GM12873 (cell line): Measurements from ENCODE around the gene PIM1.

Experiments used
- TF ChIP-seq, protein P1 (sequence below): IDR thresholded peaks from 2 replicates; pipeline ENCODE4 v1.5.1; 2012; ENCODE audit warnings: low read depth, mild to moderate bottlenecking, moderate library complexity, low read length, control low read depth; ENCODE audit not compliant: insufficient read depth; ENCODE audit errors: missing control alignments

Gene PIM1

DNA sequence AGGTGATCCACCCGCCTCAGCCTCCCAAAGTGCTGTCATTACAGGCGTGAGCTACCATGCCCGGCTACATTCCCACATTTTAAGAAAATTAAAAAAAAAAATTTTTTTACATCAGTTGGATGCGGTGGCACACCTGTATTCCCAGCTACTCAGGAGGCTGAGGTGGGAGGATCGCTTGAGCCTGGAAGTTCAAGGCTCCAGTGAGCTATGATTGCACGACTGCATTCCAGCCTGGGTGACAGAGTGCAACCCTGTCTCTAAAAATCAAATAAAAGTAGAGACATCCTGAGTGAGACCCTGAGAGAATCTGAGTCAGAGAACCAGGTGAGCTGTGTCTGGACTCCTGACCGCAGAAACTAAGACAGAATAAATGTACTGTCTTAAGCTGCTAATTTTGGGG lies 38.8 kb downstream of the PIM1 start:
- TF ChIP-seq, protein P1, sequence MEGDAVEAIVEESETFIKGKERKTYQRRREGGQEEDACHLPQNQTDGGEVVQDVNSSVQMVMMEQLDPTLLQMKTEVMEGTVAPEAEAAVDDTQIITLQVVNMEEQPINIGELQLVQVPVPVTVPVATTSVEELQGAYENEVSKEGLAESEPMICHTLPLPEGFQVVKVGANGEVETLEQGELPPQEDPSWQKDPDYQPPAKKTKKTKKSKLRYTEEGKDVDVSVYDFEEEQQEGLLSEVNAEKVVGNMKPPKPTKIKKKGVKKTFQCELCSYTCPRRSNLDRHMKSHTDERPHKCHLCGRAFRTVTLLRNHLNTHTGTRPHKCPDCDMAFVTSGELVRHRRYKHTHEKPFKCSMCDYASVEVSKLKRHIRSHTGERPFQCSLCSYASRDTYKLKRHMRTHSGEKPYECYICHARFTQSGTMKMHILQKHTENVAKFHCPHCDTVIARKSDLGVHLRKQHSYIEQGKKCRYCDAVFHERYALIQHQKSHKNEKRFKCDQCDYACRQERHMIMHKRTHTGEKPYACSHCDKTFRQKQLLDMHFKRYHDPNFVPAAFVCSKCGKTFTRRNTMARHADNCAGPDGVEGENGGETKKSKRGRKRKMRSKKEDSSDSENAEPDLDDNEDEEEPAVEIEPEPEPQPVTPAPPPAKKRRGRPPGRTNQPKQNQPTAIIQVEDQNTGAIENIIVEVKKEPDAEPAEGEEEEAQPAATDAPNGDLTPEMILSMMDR = no peak

DNA sequence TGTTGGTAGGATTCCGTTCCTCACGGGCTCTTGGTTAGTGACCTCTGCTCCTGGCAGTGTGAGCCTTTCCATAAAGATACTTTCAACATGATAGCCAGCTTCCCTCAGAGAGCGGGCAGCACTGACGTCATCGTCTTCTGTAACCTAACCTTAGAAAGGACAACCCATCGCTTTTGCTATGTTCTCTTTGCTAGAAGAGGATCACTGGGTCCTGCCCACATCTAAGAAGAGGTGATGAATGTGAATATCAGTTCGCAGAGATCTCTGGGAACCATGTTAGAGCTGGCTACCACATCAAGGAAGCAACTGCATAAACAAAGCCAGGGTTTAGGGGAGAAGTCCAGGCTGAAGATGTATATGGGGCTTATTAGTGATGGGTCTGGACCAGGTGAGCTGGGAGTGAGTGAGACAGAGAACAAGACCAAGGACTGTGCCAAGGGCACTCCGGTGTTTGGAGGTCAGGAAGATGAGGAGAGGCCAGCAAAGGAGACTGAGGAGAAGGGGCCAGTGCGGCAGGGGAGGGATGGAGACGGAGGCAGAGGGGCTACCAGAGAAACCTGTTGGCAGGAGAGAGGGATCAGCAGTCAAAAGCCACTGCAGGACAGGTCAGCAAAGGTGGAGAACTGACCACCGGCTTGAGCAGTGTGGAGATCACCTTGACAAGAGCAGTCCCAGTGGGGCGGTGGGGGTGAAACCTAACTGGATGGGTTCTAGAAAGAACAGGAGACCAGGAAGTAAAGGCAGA lies 39.7 kb downstream of the PIM1 start:
- TF ChIP-seq, protein P1 = no peak

DNA sequence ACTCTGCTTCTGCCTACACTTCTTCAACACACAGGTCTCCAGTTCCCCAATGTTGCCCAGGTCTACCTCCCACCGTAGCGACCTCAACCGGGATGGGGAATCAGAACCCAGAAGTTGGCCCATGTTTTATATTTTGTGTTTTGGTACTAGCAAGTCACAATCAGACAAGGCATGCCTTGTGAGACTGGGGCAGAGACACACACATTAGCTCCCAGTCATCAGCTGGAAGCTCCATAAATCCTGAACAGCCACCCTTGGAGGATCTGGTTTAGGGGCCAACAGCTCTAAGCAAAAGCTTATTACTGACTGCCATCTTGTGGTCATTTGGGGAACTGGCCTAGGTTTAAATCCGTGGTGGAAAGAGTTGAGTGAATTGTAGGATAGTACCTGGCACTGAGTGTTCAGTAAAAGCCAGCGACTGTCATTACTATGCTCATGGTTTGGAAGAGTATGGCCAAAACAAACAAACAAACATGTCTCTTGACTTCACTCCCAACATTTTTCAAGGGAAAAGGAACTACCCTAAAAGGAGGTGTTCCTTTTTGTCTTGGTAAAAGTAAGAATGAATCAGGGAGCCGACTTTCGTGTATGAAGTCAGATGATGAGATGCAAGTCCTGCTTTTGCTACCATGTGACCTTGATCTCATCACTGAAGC lies 40.5 kb downstream of the PIM1 start:
- TF ChIP-seq, protein P1 = peak; percentile 90

DNA sequence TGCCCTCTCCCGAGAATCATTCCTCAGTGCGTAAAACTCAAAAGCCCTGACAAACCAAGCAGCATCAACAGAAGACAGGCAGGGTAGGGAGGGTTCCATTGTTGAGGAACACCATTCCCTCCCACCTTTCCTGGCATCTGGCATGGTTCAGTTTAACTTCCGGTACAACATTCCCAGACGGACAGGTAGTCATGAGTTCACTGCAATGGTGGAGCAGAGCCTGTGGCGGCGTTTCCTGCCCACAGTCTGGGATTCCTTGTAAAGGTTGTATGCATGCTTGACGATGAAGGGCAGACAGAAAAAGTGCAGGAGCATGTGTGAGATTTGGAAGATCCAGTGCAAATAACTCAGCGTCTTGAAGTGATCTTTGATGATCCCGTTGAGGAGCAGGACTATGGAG lies 42.3 kb downstream of the PIM1 start:
- TF ChIP-seq, protein P1 = no peak

DNA sequence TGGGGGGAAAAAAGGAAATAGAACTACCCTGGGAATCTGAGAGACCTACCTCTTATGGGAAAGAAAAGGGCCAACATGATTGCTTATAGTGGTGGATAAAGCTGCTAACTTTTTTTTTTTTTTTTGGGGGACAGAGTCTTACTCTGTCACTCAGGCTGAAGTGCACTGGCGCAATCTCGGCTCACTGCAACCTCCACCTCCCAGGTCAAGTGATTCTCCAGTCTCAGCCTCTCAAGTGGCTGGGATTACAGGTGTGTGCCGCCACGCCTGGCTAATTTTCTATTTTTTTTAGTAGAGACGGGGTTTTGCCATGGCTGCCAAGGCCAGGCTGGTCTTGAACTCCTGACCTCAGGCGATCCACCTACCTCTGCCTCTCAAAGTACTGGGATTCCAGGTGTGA lies 48.1 kb downstream of the PIM1 start:
- TF ChIP-seq, protein P1 = no peak

DNA sequence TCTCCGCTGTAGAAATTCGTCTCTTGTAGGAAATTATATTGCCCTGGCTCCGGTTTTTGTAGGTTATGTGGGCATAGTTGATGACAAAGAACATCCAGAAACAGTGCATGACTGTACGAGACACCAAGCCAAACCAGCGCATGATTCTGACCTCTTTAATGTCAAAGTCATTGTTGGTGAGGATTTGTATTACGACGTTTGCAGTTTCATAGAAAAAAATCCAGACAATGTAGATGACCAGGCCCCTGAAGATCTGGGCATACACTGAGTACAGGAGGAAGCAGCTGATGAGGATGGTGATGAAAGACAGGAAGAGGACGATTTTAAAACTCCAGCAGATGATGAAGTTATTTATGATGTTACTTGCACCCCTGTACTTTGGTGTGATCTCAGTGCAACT lies 48.6 kb downstream of the PIM1 start:
- TF ChIP-seq, protein P1 = no peak

DNA sequence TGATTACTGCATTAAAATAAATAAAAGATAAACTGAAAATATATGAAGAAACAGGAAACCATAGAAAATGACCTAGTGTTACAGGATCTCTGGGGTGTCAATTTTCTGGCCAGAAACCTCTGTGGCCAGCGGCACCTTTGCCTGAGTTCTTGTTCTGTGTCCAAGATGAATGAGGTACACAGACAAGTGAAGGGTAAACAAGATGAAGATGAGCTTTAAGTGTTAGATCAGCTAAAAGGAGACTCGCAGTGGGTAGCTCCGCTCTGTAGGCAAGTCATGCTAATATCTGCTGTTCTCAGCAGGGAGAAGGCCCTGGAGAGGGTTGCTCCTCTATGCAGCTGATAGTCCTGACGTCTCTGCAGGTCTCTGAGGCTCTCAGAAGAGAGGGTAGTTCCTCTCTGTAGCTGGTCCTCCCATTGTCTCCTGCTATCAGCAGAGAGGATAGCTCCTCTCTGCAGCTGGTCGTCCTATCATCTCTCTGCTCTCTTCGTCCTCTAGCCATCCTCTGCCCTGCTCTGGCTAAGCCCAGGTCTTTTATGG lies 51.7 kb downstream of the PIM1 start:
- TF ChIP-seq, protein P1 = no peak
